CD4-positive, alpha-beta memory T cell (primary cell): ENCODE measurements around the gene WDFY1. TPM values are rescaled to one million over a fixed set of nuclear protein-coding genes. Genes with fewer than 3 reads are reported as not detected.

ENCODE experiments used
- CTCF ChIA-PET: fragments of 350-600 bp; sonication (Branson Sonifier 250); formaldehyde crosslinking; loops from one replicate; lab custom pipeline; 2021; ENCODE audit warnings: inconsistent platforms; ENCODE audit not compliant: partially characterized antibody; lab: Charles Lee
- POLR2A ChIA-PET: fragments of 350-600 bp; sonication (Branson Sonifier 250); formaldehyde crosslinking; loops from one replicate; lab custom pipeline; 2021; ENCODE audit not compliant: partially characterized antibody; lab: Charles Lee
- DNase-seq, 5 donors: peaks; one replicate each; pipeline versions ENCODE4 v3.0.0 to v3.0.0-alpha.2; 2020 to 2022; ENCODE audit warnings: mixed read lengths in 1 of 5
- H3K27ac ChIP-seq: one replicate; pipeline ENCODE4 v1.7.0; 2013; ENCODE audit warnings: low read depth, low read length
- H3K27me3 ChIP-seq: 2 replicates; pipeline ENCODE4 v1.7.0; 2013; ENCODE audit warnings: mild to moderate bottlenecking, low read length, moderate library complexity; ENCODE audit not compliant: insufficient read depth
- H3K36me3 ChIP-seq: 2 replicates; pipeline ENCODE4 v1.7.0; 2013; ENCODE audit warnings: mild to moderate bottlenecking, low read length, moderate library complexity; ENCODE audit not compliant: insufficient read depth
- H3K4me1 ChIP-seq: 2 replicates; pipeline ENCODE4 v1.7.0; 2013; ENCODE audit warnings: mild to moderate bottlenecking, low read length, moderate library complexity; ENCODE audit not compliant: insufficient read depth
- H3K4me3 ChIP-seq, 2 donors: one replicate each; pipeline ENCODE4 v1.7.0; 2013; ENCODE audit warnings: low read length in 2 of 2, mild to moderate bottlenecking in 1 of 2
- H3K9me3 ChIP-seq, 2 donors: one replicate each; pipeline ENCODE4 v1.7.0; 2013; ENCODE audit warnings: low read length in 2 of 2, control low read depth in 1 of 2; ENCODE audit not compliant: control insufficient read depth in 1 of 2
- H3K27ac Mint-ChIP-seq, 7 donors: one replicate each; pipeline ENCODE4 v1.8.0; 2020 to 2021; ENCODE audit warnings: mixed read lengths in 7 of 7, mild to moderate bottlenecking in 6 of 7, inconsistent platforms in 3 of 7, moderate library complexity in 3 of 7
- H3K27me3 Mint-ChIP-seq, 2 donors: one replicate each; pipeline ENCODE4 v1.8.0; 2020 to 2021; ENCODE audit warnings: mixed read lengths in 2 of 2
- H3K36me3 Mint-ChIP-seq, 2 donors: one replicate each; pipeline ENCODE4 v1.8.0; 2020 to 2021; ENCODE audit warnings: mixed read lengths in 2 of 2, inconsistent platforms in 1 of 2, mild to moderate bottlenecking in 1 of 2
- H3K4me1 Mint-ChIP-seq, 4 donors: one replicate each; pipeline ENCODE4 v1.8.0; 2020 to 2021; ENCODE audit warnings: mixed read lengths in 4 of 4, mild to moderate bottlenecking in 1 of 4
- H3K4me3 Mint-ChIP-seq, 8 donors: one replicate each; pipeline ENCODE4 v1.8.0; 2020 to 2021; ENCODE audit warnings: mixed read lengths in 8 of 8, mild to moderate bottlenecking in 7 of 8, moderate library complexity in 6 of 8, inconsistent platforms in 3 of 8
- H3K9me3 Mint-ChIP-seq, 8 donors: one replicate each; pipeline ENCODE4 v1.8.0; 2020 to 2021; ENCODE audit warnings: mixed read lengths in 8 of 8, mild to moderate bottlenecking in 5 of 8, inconsistent platforms in 3 of 8, moderate library complexity in 1 of 8
- intact Hi-C: fragments of 100-400 bp; cut with micrococcal nuclease; formaldehyde crosslinking; loops from one replicate; pipeline ENCODE4 v1.15.1; 2023
- polyA plus RNA-seq, 2 donors: library from polyadenylated mRNA; unstranded; fragments of 300-500 nt; fragmentation: Illumina TruSeq; gene quantifications; one replicate each; pipeline ENCODE4 v1.2.3, GENCODE V29; 2021
- total RNA-seq, 2 experiments: library from RNA; stranded (reverse); gene quantifications; one replicate each; pipeline ENCODE4 v1.2.3, GENCODE V29; 2021

The WDFY1 gene
- total and polyA plus RNA-seq, 4 experiments from 2014 or later = 26.5 to 37.7 (median 31.2) TPM

GRCh38 chr2:223932816-223933800 lies 12.0 kb downstream of the WDFY1 start:
- no peaks in the 10 kb centered on the region for H3K27me3 Mint-ChIP-seq
- CTCF ChIA-PET = no interaction called here
- DNase-seq = no peak
- H3K9me3 ChIP-seq = no peaks in the 10 kb centered on the region
- H3K4me1 ChIP-seq = peaks cover 67% of the 10 kb centered on the region
- no peaks in the 10 kb centered on the region for H3K36me3 ChIP-seq
- H3K4me3 Mint-ChIP-seq = peak overlapping the region in 1 of 8 donors; percentile 24
- no peaks in the 10 kb centered on the region for H3K36me3 Mint-ChIP-seq
- intact Hi-C loops = no loop called here
- H3K9me3 Mint-ChIP-seq = no peaks in the 10 kb centered on the region
- no peak overlapping the region for H3K4me3 ChIP-seq
- H3K27ac ChIP-seq = no peak overlapping the region
- peak overlapping the region in 6 of 7 donors; percentile 3 to 86 (median 60) for H3K27ac Mint-ChIP-seq
- POLR2A ChIA-PET = interaction anchor here (0.6 kb wide), 1 partner anchor 9 kb away, joined by 3 read pairs; no protein-coding TSS in a partner anchor
- no peaks in the 10 kb centered on the region for H3K27me3 ChIP-seq
- peaks cover 45 to 90% (median 64%) of the 10 kb centered on the region in 4 donors for H3K4me1 Mint-ChIP-seq

DNA sequence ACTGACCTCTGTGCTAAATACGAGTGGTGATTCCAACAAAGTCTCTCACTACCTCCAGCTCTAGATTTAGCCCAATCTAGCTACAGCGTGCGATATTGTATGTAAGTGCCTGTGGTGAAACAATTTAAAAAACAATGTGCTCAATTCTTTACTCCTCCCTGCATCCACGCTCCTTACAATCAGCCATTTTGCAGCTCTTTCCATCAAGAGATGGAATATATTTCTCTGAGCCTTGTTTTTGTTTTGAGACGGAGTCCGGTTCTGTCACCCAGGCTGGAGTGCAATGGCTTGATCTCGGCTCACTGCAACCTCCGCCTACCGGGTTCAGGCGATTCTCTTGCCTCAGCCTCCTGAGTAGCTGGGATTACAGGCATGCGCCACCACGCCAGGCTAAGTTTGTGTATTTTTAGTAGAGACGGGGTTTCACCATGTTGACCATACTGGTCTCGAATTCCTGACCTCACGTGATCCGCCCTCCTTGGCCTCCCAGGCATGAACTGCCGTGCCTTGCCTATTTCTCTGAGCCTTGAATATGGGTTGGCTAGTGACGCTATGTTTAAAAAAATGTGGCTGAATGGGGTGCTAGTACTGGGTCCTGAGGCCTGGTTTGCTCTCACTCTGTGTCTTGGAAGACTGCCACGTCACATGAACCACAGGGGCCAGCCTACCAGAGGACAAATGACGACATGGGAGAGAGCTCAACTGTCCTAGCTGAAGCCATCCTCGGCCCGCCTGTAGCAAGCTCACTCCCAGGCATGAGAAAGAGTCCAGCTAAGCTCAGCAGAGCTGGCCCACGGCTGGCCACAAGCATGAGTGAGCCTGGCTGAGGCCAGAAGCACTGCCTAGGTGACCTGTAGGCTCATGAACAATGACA lies 14.8 kb downstream of the WDFY1 start:
- Histone ChIP-seq H3K27me3 (no peaks in the 10 kb centered on the region), H3K4me1 (peaks cover 39% of the 10 kb centered on the region), H3K27ac (no peak overlapping the region), H3K4me3 (no peak overlapping the region), H3K9me3 (no peaks in the 10 kb centered on the region), H3K36me3 (no peaks in the 10 kb centered on the region)
- intact Hi-C loops = no loop called here
- ChIA-PET CTCF (interaction anchor here (0.5 to 1.9 kb wide), 7 partner anchors 9 to 1181 kb away, joined by 3 to 5 read pairs (median 3); no protein-coding TSS in a partner anchor), POLR2A (interaction anchor here (1.4 to 3.0 kb wide), 2 partner anchors 11 to 15 kb away, joined by 5 to 13 read pairs; partner anchors contain the start of gene WDFY1)
- Mint-ChIP-seq H3K27me3 (no peaks in the 10 kb centered on the region), H3K36me3 (peaks cover under 1 to 6% of the 10 kb centered on the region in 2 donors), H3K27ac (peak overlapping the region; percentile 75 to 91 (median 87)), H3K9me3 (peaks cover 0 to 2% (median 0%) of the 10 kb centered on the region in 8 donors), H3K4me3 (peak overlapping the region in 7 of 8 donors; percentile 66 to 83 (median 74)), H3K4me1 (peaks cover 34 to 77% (median 60%) of the 10 kb centered on the region in 4 donors)
- no peak for DNase-seq

- intact Hi-C loops = no loop called here
- ChIA-PET POLR2A (interaction anchor here (1.4 to 3.0 kb wide), 2 partner anchors 12 to 15 kb away, joined by 5 to 13 read pairs; partner anchors contain the start of gene WDFY1), CTCF (interaction anchor here (0.5 to 1.9 kb wide), 6 partner anchors 14 to 1180 kb away, joined by 3 to 5 read pairs (median 3); no protein-coding TSS in a partner anchor)
- Mint-ChIP-seq H3K27ac (peak overlapping the region; percentile 75 to 91 (median 87)), H3K4me3 (peak overlapping the region in 7 of 8 donors; percentile 64 to 83 (median 74)), H3K27me3 (no peaks in the 10 kb centered on the region), H3K4me1 (peaks cover 31 to 70% (median 53%) of the 10 kb centered on the region in 4 donors), H3K9me3 (peaks cover 0 to 2% (median 0%) of the 10 kb centered on the region in 8 donors), H3K36me3 (peaks cover 1 to 6% of the 10 kb centered on the region in 2 donors)
- no peaks in the 10 kb centered on the region for H3K36me3 ChIP-seq
- H3K27me3 ChIP-seq = no peaks in the 10 kb centered on the region
- H3K4me3 ChIP-seq = no peak overlapping the region
- peak; percentile 62 to 79 (median 72) for DNase-seq
- peaks cover 33% of the 10 kb centered on the region for H3K4me1 ChIP-seq
- H3K9me3 ChIP-seq = no peaks in the 10 kb centered on the region
- H3K27ac ChIP-seq = no peak overlapping the region
Observed at GRCh38 chr2:223929571-223930102, 15.5 kb downstream of the WDFY1 start.

DNA sequence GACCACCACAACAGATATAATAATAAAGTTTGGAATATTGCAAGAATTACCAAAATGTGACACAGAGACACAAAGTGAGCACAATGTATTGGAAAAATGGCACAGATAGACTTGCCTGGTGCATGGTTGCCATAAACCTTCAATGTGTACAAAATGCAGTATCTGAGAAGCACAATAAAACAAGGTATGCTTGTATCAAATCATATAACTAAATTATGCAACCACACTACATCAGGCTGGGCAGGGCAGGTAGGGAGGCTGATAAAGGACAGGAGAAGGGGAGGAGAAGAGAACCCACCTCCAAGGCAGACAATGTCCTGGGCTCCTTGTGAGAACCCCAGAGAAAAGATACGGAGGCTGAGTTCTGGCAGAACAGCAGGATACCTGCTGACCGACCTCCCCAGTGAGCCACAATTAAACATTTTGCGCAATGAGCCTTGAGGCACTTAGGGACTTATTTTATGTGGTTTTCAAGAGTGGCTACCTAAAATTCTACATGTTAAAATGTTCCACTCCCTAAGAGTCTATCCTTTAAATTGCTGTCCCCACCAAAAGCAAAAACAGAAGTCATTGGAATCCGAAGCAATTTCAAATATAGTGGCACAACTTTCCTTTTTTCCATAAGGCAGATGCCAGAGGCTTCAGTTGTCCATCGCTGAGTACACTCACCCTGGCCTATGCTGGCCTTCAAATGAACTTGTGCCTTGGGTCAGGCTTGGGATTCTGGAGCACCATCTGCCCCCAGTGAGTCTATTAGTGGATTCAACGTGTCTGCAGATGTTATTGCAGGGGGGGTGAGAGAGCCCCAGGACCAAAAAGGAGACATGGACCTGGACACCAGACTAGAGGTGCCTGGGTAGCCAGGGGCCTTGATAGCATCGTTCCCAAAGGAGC lies 16.8 kb downstream of the WDFY1 start:
- Histone ChIP-seq H3K9me3 (no peaks in the 10 kb centered on the region), H3K36me3 (no peaks in the 10 kb centered on the region), H3K4me1 (peaks cover 33% of the 10 kb centered on the region), H3K27me3 (no peaks in the 10 kb centered on the region), H3K27ac (no peak overlapping the region), H3K4me3 (no peak overlapping the region)
- Mint-ChIP-seq H3K9me3 (peaks cover 0 to 2% (median 0%) of the 10 kb centered on the region in 8 donors), H3K27me3 (no peaks in the 10 kb centered on the region), H3K36me3 (peaks cover 1 to 10% of the 10 kb centered on the region in 2 donors), H3K27ac (peak overlapping the region in 5 of 7 donors; percentile 36 to 85 (median 72)), H3K4me3 (peak overlapping the region in 5 of 8 donors; percentile 23 to 63 (median 46)), H3K4me1 (peaks cover 32 to 65% (median 52%) of the 10 kb centered on the region in 4 donors)
- ChIA-PET POLR2A (interaction anchor here (3.0 kb wide), 1 partner anchor 17 kb away, joined by 13 read pairs; the partner anchor contains the start of gene WDFY1), CTCF (no interaction called here)
- DNase-seq = no peak
- intact Hi-C loops = no loop called here

DNA sequence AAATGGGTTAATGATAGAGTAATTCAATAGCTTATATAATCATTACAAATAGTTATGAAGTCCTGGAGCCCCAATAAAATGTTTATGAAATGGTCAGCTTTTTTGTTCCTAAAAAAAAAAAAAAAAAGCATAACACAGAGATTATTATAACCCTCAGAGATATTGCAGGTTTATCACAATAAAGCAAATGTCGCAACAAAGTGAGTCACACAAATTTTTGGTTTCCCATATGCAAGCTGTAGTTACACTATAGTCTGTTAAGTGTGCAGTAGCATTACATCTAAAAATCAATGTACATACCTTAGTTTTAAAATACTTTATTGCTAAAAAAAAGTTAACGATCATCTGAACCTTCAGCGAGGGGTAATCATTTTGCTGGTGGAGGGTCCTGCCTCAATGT lies 20.0 kb downstream of the WDFY1 start:
- DNase-seq = no peak
- Mint-ChIP-seq H3K9me3 (peaks cover 0 to 2% (median 0%) of the 10 kb centered on the region in 8 donors), H3K27me3 (no peaks in the 10 kb centered on the region), H3K4me3 (no peak overlapping the region), H3K36me3 (peaks cover 6 to 15% of the 10 kb centered on the region in 2 donors), H3K4me1 (peaks cover 30 to 58% (median 42%) of the 10 kb centered on the region in 4 donors), H3K27ac (no peak overlapping the region)
- intact Hi-C loops = no loop called here
- ChIA-PET CTCF (interaction anchor here (1.0 kb wide), 1 partner anchor 12 kb away, joined by 4 read pairs; no protein-coding TSS in a partner anchor), POLR2A (no interaction called here)
- H3K4me3 ChIP-seq = no peak overlapping the region
- H3K36me3 ChIP-seq = no peaks in the 10 kb centered on the region
- H3K9me3 ChIP-seq = no peaks in the 10 kb centered on the region
- no peak overlapping the region for H3K27ac ChIP-seq
- peaks cover 17% of the 10 kb centered on the region for H3K4me1 ChIP-seq
- H3K27me3 ChIP-seq = no peaks in the 10 kb centered on the region

DNA sequence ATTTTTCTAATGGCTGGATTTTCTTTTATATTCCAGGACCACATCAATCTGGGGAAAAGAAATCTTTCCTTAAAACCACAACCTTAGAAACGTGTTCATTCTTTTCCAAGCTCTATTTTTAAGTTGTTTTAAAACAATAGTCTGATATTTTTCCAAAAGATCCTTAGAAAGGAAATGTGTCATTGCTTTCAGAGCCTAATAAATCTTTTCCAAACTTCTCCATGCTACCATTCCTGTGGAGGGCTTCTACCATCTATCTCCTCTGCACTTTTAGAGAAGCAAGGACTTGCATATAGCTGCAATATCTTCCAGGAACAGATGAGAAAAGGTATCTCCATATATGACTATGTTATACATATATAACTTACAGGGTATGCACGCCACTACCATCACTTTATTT lies 21.2 kb downstream of the WDFY1 start:
- peaks cover 5% of the 10 kb centered on the region for H3K4me1 ChIP-seq
- H3K9me3 ChIP-seq = no peaks in the 10 kb centered on the region
- intact Hi-C loops = no loop called here
- Mint-ChIP-seq H3K27me3 (no peaks in the 10 kb centered on the region), H3K4me1 (peaks cover 21 to 54% (median 33%) of the 10 kb centered on the region in 4 donors), H3K4me3 (no peak overlapping the region), H3K9me3 (peaks cover 0 to 2% (median 0%) of the 10 kb centered on the region in 8 donors), H3K27ac (no peak overlapping the region), H3K36me3 (peaks cover 6 to 15% of the 10 kb centered on the region in 2 donors)
- no peaks in the 10 kb centered on the region for H3K27me3 ChIP-seq
- no peaks in the 10 kb centered on the region for H3K36me3 ChIP-seq
- no peak overlapping the region for H3K4me3 ChIP-seq
- CTCF ChIA-PET = no interaction called here
- POLR2A ChIA-PET = no interaction called here
- no peak for DNase-seq
- no peak overlapping the region for H3K27ac ChIP-seq
